ENCODE results near the gene LDB2.

DNA sequence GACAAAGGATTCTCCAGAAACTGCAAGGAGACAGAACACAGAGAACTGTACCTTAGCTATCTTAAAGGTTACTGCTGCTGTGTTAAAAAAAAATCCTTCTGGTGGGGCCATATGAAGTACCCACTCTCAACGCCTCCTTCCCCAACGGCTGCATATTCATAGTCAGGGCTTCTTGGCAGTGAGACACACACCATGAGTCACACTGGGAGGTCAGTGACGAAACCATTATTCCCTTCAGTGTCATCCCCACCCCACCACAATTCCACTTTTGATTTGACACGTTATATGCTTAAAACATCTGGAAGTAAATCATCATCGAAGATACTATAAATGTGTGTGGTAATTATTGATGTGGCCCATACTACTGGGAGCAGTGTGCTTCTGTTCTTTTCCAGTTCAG is 271.5 kb downstream of the LDB2 start:
- TF ChIP-seq HDGF (IDR thresholded peaks at IDR 0.05; ENCODE audit: borderline replicate concordance) (no peak), SP1 (IDR thresholded peaks at IDR 0.05) (no peak), FOXK2 (IDR thresholded peaks at IDR 0.05) (no peak), ELF4 (IDR thresholded peaks at IDR 0.05) (no peak), FOXM1 (IDR thresholded peaks at IDR 0.05; ENCODE audit: borderline replicate concordance) (no peak), LEF1 (IDR thresholded peaks at IDR 0.05; ENCODE audit: borderline replicate concordance) (no peak), ZNF384 (IDR thresholded peaks at IDR 0.05) (no peak), NFRKB (IDR thresholded peaks at IDR 0.05) (no peak), FOXA1 (IDR thresholded peaks at IDR 0.05) (no peak)
- TF ChIP-seq, protein P1, sequence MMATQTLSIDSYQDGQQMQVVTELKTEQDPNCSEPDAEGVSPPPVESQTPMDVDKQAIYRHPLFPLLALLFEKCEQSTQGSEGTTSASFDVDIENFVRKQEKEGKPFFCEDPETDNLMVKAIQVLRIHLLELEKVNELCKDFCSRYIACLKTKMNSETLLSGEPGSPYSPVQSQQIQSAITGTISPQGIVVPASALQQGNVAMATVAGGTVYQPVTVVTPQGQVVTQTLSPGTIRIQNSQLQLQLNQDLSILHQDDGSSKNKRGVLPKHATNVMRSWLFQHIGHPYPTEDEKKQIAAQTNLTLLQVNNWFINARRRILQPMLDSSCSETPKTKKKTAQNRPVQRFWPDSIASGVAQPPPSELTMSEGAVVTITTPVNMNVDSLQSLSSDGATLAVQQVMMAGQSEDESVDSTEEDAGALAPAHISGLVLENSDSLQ (IDR thresholded peaks at IDR 0.05), result no peak
